ENCODE data around the gene PNP.
"Not testable (repeated sequence)": the region's sequence is repeated elsewhere in the genome, so short reads cannot be mapped to it uniquely, and the experiment has no call there.

Gene PNP

DNA sequence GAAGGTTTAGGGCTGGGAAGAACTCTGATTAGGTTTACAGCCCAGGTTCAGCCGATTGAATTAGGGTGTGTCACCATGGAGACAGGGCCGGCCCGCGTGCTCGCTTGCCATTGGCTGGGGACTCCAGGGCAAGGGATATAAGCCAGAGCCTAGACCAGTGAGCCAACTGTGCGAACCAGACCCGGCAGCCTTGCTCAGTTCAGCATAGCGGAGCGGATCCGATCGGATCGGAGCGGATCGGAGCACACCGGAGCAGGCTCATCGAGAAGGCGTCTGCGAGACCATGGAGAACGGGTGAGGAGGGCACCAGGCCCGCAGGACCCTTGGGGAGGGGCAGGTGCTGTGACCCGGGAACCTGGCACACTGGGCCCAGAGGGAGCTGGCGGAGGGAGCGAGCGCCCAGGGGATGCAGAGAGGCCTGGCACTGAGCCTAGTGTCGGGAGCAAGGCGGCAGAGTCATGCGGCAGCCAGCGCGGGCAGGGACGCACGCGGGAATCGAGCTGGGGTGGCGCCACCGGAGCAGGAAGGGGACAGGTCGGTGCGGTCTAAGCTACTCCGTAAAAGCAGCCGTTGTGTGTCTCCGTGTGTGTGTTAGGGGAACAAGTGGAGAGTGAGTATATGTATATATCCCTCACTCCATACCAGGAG lies at the start of gene PNP:
TSS of gene PNP (plus strand) at position 165 of the 648 bp plus-strand sequence. CDS start at position 284, 119 bp downstream.
- DNase-seq (ENCODE audit: low spot score), result peak; percentile 97

DNA sequence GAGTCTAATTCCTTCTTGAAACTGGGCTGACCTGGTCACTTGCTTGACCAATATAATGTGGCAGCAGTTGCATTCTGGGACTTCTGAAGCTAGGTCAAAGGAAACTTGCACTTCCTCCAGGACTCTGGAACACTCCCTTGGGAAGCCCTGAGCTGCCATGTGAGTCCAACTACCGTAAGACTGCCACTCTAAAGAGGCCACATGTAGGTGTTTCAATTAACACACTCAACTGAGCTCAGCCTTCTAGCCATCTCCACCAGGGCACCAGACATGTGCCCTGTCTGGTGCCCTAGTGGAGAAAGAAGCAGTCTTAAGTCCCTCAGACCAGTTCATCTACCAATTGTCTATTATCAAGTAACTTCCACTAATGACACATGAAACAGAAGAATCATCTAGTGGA lies 49.8 kb upstream of the PNP start:
- DNase-seq (ENCODE audit: low spot score), result no peak

DNA sequence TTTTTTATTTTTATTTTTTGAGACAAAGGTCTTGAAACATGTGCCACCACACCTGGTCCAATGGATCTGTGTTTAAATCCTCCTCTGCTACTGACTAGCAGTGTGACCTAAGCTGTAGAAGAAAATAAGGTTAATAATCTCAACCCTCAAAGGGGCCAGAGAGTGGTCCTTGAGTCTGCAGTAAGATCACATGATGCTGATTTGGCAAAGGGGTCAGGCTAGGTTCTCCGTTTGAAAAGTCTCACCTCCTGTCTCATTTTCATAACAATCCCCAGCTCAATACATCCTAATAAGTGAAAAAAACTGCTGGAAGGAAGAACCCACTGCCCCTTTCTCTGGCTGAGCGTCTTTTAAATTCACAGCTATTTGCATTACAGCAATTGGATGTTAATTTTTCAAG lies 47.9 kb upstream of the PNP start:
- no peak for DNase-seq (ENCODE audit: low spot score)

DNA sequence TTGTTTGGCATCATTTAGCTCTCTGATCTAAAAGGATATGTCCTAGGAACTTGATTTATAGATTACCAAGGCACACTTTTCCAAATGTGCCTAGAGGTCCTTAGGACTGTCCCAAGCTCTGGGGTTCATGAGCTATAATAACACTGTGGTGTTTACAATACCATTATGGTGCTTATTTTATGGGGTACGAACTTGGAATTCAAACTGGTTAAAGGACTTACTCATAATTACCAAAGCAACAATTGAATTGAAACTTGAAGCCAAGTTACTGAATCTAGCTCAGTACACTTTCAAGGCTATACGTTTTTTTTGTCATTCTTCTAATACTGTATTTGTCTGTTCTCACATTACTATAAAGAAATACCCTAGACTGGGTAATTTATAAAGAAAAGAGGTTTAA lies 46.3 kb upstream of the PNP start:
- DNase-seq (ENCODE audit: low spot score), result no peak

DNA sequence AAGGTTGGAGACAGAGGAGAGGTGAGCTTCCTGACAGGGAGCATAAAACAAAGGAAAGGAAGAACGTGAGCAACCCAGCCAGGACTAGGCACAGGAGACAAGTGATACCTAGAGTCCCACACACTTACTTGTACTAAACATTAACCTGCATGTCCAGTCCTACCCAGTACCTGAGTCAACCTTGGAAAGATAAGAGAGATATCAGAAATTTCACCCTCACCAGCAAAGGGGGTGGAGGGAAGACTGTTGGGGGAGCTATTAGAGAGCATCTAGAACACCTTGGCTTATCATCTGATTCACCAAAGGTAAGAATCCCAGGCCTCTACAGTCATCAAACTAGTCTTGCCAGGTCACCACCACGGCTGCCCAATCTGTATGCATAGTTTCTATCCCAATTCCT lies 44.4 kb upstream of the PNP start:
- DNase-seq (ENCODE audit: low spot score), result no peak

DNA sequence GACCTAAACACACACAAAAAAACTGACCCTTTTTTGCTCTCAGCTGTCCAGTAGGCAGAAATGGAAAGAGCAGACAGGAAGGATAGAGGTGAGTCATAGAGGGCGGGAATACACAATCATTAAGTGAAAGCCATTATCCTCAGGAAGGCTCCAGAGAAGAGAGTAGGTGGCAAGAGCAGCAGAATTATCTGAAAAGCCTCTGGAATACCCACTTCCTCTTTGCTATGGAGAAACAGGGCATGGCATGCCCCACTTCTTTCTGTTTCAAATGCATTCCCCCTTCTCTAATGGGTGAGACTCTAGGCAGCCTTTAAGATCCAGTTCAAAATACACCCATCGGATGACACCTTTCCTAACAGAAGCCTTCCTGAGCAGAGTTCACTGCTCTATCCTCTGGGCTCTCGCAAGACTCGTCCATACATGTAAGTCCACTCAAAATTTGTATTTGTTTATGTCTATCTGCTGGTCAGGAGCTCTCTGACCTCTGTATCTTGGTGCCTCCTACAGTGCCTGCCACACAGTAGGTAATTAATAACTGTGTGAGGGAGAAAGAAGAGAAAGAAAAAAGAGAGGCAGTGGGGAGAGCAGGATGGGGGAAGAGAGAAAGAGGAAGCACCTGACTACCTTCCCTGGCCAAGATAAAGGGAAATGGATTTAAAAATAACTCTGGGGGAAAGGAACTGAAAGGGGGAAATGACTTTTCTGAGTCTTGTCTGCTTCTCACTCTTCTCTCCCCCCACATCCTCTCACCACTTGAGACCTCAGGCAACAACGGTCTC lies 41.8 kb upstream of the PNP start:
- DNase-seq (ENCODE audit: low spot score), result peak; percentile 79

DNA sequence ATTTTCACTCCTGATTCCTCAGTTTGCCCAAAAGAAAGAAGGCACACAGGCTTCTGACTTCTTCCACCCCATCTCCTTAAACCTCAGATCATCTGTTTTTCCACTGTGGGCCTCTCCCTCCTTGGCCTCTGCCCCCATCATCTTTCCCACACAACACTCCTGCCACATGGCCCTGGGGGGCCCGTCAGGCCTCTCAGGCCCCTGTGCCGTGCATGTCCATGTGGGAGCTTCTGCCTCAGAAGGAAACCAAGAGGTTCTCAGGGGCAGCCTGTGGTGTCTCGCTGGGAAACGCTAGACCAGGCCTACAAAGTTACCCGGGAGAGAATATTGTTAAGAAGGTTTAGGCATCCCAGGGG lies 41.2 kb upstream of the PNP start:
- DNase-seq (ENCODE audit: low spot score), result no peak

DNA sequence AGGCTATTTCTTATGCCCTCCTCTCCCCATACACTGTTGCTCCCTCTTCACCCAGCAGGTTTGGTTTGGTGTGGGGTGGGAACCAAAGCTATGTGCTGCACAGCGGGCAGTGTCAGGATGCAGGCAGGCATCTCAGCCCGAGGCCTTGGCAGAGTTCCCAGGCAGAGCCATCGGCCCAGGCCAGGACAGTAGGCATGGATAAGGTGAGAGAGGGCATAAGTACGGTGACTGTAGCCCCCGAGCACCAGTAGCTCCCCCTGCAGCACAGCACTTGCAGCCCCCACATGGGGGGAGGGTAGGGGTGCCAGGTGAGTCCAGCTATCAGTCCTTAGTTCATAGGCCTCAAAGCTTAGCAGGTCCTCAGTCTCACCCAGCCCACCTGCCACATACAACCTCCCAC lies 40.4 kb upstream of the PNP start:
- DNase-seq (ENCODE audit: low spot score), result no peak

DNA sequence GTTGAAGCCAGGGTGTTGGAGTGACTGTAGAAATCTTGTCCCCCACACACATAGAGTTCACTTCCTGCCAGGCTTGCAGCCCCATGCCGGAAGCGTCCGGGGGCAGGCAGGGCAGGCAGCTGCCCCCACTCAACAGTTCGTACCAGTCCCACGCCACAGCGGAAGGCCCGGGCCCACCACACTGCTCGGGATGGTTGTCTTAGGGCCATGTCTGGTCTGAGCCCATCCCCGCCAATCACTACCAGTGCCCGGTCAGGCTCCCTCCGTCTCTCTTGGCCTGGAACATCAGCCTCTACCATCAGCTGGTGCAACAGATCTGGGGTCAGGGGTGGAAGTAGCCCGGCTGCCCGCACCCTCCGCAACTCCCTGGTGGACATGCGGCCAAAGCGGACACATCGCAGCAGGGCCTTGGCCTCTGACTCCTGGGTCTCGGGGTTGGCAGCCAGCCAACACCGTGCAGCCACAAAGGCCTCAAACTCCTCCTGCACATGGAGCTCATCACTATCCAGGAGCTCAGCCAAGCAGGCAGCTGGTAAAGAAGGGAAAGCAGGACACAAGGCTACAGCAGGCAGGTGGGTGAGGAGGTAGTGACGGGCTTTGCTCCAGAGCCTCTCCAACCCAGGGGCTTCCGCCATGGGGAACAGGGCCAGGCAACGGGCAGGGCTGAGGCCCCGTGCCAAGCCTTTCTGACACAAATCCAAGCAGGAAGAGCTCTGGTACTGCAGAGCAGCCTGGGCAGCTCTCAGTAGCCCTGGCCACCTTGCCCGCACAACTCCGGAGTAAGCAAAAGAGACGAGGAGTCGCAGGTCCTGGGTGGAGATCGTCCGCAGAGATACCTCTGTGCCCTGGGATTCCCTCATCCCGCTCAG lies 39.2 kb upstream of the PNP start:
- no peak for DNase-seq (ENCODE audit: low spot score)

DNA sequence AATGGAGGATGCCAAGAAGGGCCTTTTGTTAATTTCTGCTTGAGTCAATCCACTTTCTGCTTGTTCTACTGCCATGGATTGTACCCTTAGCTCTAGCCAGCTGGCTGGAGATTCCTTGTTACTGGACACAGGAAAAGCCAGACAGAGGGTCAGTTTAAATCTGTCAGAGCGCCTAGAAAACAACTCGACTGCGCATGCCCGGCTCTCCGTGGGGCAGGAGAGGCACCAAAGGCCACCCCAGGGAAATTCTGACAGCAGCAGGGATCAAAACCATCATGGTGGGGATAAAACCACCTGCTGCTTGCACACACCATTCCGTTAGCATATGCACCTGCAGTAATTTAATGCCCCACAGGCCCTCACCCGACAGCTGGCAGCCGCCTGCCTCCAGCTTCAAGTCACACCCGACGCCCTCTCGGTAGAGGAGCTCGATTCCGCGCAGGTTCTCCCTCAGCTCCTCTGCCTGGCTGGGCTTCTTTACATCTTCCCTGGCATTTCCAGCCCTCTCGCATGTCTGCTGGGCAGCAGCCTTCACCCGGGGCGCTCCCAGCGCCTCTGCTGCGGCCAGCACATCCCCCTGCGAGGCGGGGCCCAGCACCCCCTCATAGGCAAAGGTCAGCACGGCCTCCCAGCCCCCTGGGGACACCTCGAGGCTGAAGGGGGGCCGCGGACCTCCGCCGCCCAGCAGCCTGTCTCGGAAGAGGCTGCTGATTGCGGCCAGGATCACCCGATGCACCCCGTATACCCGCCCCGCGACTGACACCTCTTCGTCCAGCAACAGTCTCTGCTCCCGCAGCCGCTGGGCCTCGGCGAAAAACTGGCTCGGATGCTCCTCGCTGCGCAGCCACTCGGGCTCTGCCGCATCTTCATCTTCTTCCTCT lies 34.3 kb upstream of the PNP start:
- DNase-seq (ENCODE audit: low spot score), result no peak

DNA sequence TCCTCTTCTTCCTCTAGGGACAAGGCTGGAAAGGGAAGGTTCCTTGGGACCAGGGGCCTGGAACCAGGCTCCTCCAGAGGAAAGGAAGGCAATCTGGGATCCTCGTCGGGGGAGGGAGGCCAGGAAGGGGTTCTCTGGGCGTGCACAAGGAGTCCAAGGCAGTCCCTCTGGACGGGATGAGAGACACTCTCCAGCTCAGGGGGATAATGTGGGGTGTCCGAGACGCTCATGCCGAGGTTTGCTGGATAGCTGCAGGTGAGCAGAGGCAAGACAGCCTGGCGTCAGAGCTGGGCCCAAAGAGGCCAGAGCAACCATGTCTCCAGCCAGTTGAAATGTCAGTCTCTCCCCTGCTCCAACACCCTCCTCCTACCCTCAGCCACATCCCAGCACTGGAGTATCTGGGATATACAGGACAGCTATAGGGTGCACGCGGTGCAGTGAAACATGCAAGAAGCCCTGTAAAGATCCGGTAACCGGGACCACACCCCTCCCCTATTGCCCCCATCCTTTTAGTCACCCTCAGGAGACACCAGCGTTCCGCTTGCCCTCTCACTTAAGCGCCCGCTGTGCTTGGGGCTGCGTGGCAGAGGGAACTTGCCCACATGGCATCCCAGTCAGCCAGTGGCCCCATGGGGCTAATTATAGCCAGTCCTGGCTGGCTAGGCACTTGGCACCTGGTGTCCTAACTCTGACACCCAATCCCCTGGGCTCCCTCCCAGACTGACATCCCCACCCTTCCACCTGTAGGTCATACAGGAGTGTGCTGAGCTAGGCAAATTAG lies 33.4 kb upstream of the PNP start, which contains the start of gene KLHL33:
TSS of gene KLHL33 (minus strand) at position 585 of the 781 bp plus-strand sequence. CDS start at position 230, 355 bp downstream.
- no peak for DNase-seq (ENCODE audit: low spot score)

DNA sequence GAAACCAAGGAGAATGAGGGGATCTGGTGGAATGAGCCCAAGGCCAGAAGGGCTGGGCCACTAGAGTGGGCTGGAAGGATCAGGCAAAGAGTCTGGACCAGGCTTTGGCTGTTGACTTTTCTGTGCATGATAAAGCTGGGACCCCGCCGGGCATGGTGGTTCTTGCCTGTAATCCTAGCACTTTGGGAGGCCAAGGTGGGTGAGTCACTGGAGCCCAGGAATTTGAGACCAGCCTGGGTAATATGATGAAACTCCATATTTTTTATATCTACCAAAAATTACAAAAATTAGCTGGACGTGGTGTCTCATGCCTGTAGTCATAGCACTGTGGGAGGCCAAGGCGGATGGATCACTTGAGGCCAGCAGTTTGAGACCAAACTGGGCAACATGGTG lies 32.8 kb upstream of the PNP start:
- DNase-seq (ENCODE audit: low spot score), result no peak

DNA sequence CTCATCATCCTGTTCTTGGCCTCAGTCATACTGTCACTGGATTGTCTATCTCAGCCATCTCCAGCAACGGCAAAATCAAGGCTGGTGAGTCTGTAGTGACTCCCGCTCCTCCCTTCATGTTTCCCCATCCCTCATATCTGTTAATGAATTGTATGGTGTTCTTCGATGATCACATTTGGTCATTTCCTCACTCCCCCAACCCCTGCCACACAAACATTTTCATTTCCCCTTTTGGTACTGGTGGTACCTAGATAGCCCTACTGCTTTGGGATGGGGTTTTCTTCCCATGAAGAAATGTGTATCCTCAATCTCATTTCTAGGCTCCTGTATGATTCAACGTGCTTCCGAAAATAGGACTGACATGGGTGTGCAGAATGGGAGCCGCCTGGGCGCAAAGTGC lies 30.5 kb upstream of the PNP start:
- DNase-seq (ENCODE audit: low spot score), result no peak

DNA sequence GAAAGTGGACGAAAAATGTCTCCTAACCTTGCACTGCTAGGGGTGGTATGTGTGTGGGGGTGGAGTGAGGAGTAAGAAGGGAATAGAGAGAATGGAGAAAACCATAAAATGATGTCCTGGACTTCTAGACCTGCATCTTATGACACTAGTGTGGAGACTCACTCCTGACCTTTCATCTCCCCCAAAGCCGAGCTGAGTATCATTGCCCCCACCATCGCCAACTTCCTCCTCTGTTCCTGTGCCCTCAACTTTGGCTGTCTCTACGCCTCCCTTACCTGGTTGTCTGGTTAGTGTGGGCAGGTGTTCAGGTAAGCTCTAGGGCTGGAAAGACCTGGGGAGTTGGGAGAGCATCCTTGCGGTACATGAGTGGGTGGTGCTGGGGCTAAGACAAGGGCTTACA lies 28.7 kb upstream of the PNP start:
- DNase-seq (ENCODE audit: low spot score), result no peak

DNA sequence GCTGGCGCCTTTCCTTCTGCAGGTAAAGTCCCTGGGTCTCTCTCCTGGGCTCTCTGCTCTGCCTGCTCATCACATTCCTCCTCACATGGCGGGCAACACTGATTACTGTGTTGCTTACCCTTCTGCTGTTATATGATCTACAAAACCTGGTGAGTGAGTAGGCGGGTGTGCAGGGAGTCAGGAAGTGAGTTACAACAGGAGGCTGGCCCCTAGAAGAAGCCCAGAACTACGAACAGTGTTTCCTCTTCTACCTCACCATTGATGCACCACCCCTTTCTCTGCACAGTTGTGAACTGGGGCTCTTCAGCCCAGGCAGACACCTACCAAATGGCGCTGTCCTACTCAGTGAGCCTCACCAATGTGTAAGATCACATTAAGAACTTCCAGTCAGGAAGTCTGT lies 28.3 kb upstream of the PNP start:
- no peak for DNase-seq (ENCODE audit: low spot score)

DNA sequence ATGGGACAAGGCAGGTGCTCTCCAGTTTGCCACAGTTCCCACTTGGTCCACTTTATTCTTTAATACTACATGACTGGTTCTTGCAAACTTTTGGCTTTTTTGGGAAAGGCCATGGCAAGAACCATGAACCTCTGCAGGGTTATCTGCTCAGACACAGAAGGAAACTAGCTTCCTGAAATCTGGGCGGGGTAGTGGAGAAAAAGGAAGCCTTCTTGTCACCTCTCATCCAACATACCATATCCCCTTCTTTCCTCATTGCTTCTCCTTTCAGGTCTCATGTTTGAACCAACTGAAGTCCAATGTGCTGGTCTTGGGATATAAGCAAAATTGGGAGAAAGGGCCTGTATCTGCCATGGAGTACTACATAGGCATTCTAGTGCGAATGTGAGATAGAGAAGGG lies 27.7 kb upstream of the PNP start:
- no peak for DNase-seq (ENCODE audit: low spot score)

DNA sequence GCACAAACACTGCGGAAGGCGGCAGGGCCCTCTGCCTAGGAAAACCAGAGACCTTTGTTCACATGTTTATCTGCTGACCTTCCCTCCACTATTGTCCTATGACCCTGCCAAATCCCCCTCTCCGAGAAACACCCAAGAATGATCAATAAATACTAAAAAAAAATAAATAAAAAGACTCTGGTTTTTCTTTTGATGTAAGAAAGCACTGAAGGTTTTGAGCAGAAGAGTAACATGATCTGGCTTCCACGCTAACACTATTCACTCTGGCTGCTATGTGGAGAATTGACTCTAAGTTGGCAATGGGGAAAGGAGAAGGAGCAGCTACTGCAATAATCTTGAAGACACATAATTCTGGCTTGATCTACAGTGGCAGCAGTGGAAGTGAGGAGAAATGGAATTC lies 25.6 kb upstream of the PNP start:
- not testable (repeated sequence) for DNase-seq (ENCODE audit: low spot score)

DNA sequence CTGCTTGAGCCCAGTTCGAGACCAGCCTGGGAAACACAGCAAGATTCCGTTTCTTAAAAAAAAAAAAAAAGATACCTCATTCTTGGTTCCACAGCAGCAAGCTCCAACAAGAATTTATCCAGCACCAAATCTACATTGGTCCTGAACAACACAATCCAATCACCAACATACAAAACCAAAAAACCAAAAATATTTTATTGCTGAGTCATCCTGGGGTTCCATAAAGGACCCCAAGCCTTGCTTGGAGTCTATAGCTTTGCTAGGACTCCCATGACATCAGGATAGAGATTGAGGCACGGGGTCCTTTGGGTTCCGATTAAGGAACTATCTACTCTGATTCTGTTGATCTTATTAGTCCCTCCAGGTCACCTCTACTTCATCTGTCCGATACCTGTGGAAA lies 22.3 kb upstream of the PNP start:
- DNase-seq (ENCODE audit: low spot score), result no peak

DNA sequence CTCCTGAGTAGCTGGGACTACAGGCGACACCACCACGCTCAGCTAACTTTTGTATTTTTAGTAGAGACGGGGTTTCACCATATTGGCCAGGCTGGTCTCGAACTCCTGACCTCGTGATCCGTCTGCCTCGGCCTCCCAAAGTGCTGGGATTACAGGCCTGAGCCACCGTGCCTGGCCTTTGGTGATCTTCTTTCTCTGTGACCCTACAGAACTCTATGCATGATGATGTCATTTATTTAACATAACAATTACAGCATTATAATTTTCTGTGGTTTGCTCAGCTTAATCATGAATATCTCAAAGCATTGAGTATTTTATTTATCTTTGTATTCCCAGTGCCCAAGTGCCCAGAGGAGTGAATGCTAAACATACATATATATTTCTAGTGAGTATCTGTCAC lies 16.4 kb upstream of the PNP start:
- DNase-seq (ENCODE audit: low spot score), result not testable (repeated sequence)

DNA sequence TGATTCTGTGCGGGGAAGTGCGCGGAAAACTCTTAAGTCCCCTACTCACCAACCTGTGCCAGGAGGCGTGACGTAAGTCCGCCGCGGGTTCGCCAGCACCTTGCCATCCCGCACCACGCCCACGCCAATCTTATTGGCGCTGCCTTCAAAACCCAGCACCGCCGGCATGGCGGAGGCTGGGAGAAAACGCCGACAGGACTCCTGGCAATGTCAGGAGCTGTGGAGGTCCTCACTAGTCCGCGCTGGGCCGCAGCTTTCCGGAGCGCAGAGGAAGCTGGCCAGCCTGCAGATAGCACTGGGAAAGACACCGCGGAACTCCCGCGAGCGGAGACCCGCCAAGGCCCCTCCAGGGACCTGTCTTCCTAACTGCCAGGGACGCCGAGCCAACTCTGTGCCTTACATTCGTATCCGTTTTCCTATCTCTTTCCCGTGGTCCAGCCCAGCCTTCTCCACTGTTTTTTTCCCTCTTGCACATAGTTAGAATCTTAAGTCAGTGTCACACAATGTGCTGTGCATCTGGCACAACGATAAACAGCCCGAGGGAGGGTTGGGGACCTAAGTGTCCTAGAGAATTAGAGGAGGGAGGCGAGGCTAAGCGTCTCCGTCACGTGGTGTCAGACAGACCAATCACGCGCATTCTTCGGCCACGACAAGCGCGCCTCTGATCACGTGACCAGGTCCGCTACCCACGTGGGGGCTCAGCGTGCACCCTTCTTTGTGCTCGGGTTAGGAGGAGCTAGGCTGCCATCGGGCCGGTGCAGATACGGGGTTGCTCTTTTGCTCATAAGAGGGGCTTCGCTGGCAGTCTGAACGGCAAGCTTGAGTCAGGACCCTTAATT lies 14.5 kb upstream of the PNP start, which contains the start of the genes APEX1 and OSGEP:
TSS of gene APEX1 (plus strand) at position 711 of the 839 bp plus-strand sequence. CDS start 420 bp downstream, outside the sequence.
TSS of gene OSGEP (minus strand) at position 297 of the 839 bp plus-strand sequence. CDS start at position 168, 129 bp downstream.
- DNase-seq (ENCODE audit: low spot score), result peak; percentile 99

All from AG08395 (cell line).